Left colon (tissue), 2 donors: ENCODE measurements around the gene VAC14. TPM values are rescaled to one million over a fixed set of nuclear protein-coding genes. Genes with fewer than 3 reads are reported as not detected.
A peak's percentile ranks its signal among the peaks of the same experiment; 100 is the strongest.

Experiments used
- ATAC-seq: fragments of 200-7000 bp; cut with Tn5 transposase; one replicate; pipeline ENCODE4 v1.9.1; 2020; ENCODE audit warnings: mild to moderate bottlenecking, moderate library complexity
- DNase-seq, 2 donors: peaks; one replicate each; pipeline ENCODE4 v3.0.0-alpha.2; 2020
- intact Hi-C, 2 donors: fragments of 100-400 bp; cut with DNase I in 1 of 2; cut with micrococcal nuclease in 1 of 2; formaldehyde crosslinking; loops; one replicate each; pipeline versions ENCODE4 v1.11.2 to v1.14.0; 2022; cut with DNase I, micrococcal nuclease
- total RNA-seq, 2 donors: library from RNA; stranded (reverse); fragmentation: NEBNext Ultra II Directional; extraction: Animal tissue kit (Norgen Biotek cat#: 25700); gene quantifications; one replicate each; pipeline ENCODE4 v1.2.1, GENCODE V29; 2021
- donor health status: DM: no; HTN: no; CAD: no.
- donor health status: DM: yes; HTN: yes; CAD: no.

VAC14 gene
- total RNA-seq, 2 donors from 2014 or later: 26.9 to 32.1 TPM

DNA sequence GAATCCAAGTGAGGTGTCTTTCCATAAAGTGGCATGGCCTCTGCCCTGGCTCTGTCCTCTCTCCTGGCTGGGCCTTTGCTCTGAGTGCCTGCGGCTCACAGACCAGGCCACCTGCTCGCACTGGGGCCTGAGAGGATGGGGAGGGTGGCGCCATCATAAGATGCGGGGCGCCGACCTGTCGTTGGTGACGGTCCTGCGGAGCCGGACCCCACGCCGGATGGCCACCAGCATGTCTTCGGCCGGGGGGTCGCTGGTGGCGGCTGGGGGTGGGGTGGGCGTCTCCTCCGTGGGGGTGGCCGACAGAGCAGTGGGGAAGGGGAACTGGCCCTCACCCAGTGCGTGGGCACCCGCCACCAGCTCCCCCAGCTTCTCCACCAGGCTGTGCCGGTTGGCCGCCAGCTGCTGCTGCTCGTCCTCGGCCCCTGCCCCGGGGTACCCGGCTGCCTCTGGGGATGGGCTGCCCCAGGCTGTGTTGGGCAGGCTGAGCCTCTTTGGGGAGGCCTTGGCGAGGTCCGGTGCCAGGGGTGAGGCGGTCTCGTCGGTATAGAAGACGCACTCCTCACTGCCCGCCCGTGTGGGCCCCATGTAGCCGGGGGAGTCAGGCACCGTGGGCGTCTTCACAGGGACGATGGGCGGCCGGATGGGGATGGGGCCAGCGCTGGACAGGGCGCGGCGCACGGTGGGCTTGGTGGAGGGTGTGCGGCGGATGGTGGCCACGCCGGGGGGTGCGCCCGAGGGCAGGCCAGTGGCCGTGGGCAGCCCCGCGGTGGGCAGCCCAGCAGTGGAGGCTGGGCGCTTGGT is 137.2 kb downstream of the VAC14 start:
- ATAC-seq (no peak), DNase-seq (peak in 1 of 2 donors; percentile 20)
- intact Hi-C loops: no loop called here

DNA sequence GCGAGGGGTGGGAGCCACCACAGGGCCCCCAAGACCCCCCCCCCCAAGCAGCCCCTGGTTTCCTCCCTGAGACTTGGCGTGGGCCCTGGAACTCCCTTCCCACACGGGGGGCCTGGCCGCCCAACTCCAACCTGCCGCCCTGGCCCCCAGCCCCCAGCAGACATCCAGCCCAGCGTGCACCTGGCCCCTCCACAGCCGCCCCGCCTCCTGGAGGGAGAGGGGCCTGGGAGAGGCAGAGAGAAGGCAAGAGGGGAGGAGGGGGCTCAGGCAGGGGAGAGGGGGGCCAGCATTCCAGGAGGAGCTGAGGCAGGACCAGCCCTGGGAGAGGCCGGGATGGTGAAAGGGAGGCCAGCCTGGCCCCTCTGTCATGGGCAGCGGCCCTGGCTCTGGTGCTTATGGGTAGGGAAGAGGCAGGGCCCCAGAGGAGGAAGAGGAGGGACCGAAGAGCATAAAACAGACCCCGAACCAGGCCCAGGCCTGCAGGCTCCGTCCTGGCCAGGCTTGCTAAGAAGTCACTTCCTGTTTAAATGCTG is 137.9 kb downstream of the VAC14 start:
- DNase-seq (peak in 1 of 2 donors; percentile 17), ATAC-seq (no peak)
- intact Hi-C loops: no loop called here

DNA sequence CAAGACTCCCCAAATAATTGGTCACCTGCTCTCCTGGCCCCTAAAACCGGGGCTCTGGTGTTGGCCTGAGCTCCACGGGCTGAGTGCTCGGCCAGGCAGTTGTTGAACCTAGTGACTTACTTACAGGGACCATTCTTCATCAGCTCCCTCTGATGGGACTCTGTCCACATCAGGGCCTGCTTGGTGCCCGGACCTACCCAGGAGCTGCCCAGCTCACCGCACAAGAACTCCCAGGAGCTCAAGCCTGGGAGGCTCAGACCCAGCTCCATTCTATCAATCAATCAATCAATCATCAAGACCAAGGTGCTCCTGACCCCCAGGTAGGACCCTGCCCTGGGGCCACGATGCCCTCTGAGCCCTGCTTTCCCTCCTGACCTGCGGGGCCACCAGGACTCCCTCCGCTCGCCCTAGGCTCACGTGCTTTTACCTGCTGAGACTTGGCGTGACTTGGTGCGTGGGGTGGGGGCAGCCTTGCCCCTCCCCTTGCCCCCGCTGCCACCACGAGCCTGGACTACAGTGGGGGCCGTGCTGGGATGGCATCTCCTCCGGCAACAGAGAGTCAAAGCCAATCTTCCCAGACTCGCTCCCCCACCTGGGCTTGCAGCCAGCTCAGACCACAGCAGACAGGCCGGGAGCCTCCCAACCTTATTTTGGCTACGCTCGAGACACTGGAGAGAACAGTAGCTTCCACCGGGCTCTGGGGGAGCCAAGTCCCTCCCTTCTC is 138.9 kb downstream of the VAC14 start:
- ATAC-seq (no peak), DNase-seq (peak in 1 of 2 donors; percentile 44)
- intact Hi-C loops: no loop called here

DNA sequence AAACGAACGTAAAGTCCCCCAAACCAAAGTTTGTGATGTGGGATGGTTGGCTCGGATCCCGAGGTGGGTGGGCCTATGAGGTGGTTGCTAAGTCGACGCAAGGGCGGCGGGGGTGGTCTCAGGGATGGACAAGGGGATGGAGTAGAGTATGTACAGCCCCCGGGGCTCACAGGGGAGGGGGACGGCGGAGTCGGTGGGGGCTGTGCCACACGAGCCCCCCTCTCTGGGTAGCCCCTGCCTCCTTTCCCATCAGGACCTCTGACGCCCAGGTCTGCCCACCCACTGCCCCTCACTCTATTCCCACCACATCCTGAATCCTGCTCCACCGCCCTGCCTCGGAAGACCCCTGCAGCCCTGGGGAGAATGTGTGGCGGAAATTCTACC is 139.4 kb downstream of the VAC14 start:
- ATAC-seq: no peak
- DNase-seq: no peak
- intact Hi-C loops: no loop called here

DNA sequence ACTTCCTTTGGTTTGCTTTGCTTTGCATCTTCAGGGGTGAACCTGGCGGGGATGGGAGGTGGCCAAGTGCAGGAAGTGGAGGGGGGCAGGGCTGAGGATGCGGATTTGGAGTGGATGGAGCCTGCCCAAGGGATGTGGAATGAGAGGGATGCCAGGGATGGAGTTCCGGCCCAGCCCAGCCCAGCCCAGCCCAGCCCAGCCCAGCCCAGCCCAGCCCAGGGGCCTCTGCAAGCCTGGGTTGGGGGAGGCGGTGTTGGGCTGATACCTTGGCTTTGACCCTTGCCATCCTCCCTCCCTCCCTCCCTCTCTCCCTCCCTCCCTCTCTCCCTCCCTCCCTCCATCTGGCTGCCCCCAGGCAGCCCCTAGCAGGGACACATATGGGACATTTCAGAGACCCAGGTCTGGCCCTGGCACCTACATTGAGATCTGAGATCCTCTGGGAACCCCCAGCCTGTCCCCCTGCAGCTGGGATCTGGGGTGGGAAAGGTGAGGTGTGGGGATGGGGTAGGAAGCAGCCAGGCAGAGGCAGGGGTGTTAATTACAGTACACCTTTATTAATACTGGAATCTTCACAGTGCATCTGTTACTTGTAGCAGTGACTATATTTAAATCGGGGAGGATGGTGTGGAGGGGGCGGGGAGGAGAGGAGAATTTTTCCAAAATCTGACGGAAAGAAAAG is 140.1 kb downstream of the VAC14 start:
- ATAC-seq (peak; percentile 17), DNase-seq (no peak)
- intact Hi-C loops: no loop called here

DNA sequence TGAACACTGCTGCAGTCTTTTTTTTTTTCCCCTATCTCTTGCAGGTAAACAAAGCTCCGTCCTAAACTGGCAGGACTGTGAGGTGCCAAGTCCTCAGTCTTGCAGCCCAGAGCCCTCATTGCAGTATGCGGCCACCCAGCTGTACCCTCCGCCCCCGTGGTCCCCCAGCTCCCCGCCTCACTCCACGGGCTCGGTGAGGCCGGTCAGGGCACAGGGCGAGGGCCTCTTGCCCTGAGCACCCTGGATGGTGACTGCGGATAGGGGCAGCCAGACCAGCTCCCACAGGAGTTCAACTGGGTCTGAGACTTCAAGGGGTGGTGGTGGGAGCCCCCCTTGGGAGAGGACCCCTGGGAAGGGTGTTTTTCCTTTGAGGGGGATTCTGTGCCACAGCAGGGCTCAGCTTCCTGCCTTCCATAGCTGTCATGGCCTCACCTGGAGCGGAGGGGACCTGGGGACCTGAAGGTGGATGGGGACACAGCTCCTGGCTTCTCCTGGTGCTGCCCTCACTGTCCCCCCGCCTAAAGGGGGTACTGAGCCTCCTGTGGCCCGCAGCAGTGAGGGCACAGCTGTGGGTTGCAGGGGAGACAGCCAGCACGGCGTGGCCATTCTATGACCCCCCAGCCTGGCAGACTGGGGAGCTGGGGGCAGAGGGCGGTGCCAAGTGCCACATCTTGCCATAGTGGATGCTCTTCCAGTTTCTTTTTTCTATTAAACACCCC is 140.8 kb downstream of the VAC14 start:
- ATAC-seq: peak; percentile 8
- intact Hi-C loops: loop anchor here (10.0 kb wide), 2 partner anchors 135 to 295 kb away; partner anchors contain the start of genes COG4 (in 1 of the 2) and SF3B3 (in 1 of the 2)

DNA sequence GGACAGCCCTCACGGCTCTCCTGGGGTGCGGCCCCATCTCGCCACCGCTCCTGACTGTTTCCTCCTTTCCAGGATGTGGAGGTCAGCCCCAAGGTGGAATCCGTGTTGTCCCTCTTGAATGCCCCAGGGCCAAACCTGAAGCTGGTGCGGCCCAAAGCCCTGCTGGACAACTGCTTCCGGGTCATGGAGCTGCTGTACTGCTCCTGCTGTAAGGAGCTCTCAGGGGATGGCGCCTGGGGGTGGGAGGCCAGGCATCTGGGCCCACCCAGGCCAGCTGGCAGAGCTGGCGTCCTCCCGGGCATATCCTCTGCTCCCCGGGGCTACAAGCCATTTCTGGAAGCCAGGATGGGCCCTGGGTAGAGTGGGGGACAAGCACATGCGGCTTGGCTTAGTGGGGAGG is 141.4 kb downstream of the VAC14 start:
- intact Hi-C loops: loop anchor here (10.0 kb wide), 2 partner anchors 135 to 295 kb away; partner anchors contain the start of genes COG4 (in 1 of the 2) and SF3B3 (in 1 of the 2)
- DNase-seq (no peak), ATAC-seq (no peak)

More for the DNA sequence above, 140.8 kb downstream of the VAC14 start:
- no peak for DNase-seq

DNA sequence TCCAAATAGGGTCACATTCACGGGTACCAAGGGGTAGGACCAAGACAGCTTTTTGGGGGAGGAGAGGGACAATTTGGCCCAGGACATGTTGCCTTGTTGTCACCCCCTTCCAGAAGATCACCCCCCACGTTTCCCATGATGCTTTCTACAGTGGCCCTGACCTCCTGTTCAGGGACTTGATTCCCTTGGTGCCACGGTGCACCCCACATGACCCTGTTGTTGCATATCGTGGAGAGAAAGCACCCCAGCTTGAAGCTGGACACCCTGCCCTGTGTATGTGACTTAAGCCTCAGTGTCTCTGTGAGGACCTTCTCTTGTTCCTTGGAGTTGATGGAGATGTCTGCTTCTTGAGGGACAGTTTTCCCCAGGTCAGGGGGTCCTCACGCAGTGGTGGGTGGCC is 142.0 kb downstream of the VAC14 start:
- intact Hi-C loops: loop anchor here (10.0 kb wide), 2 partner anchors 134 to 294 kb away; partner anchors contain the start of genes COG4 (in 1 of the 2) and SF3B3 (in 1 of the 2)
- ATAC-seq: no peak
- DNase-seq: no peak

DNA sequence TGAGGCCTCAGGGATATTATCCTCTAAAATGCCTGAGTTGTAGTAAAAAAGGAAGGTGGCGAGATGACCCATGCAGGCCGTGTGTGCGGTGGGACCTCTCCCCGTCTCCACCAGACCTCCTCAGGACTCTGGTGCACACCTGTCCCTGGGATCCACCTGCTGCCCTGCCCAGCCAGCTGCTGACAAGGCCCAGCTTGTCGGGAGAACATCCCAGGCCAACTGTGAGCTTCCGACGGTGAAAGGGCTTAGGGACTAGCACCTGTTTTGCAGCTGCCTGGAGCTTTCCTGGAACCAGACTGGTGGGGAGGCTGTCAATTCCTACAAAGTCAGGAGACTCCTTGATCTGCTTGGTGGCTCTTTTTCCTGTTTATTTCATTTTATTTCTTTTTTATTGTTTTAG is 143.0 kb downstream of the VAC14 start:
- intact Hi-C loops: loop anchor here (10.0 kb wide), 2 partner anchors 133 to 293 kb away; partner anchors contain the start of genes COG4 (in 1 of the 2) and SF3B3 (in 1 of the 2)
- DNase-seq (no peak), ATAC-seq (no peak)

DNA sequence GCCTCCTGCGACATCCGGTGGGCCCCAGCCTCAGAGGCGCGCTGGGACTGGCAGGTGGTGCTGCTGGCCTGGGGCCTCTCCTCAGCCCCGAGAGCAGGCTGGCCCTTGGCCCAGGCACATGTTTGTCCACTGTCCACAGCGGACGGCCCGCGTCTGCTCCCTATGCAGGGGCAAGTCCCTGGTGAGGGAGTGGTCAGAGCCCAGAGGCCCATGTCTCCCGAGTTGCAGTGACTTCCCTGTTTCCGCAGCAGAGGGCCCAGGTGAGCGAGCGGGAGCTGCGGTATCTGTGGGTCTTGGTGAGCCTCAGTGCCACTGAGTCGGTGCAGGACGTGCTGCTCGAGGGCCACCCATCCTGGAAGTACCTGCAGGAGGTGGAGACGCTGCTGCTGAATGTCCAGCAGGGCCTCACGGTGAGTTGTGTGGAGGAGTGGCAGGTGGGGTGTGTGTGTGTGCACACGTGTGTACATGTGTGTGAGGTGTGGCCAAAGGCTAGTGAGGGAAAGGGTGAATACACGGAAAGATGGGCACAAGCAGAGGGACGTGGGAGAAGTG is 144.2 kb downstream of the VAC14 start:
- intact Hi-C loops: loop anchor here (10.0 kb wide), 2 partner anchors 132 to 292 kb away; partner anchors contain the start of genes COG4 (in 1 of the 2) and SF3B3 (in 1 of the 2)
- DNase-seq (no peak), ATAC-seq (no peak)

DNA sequence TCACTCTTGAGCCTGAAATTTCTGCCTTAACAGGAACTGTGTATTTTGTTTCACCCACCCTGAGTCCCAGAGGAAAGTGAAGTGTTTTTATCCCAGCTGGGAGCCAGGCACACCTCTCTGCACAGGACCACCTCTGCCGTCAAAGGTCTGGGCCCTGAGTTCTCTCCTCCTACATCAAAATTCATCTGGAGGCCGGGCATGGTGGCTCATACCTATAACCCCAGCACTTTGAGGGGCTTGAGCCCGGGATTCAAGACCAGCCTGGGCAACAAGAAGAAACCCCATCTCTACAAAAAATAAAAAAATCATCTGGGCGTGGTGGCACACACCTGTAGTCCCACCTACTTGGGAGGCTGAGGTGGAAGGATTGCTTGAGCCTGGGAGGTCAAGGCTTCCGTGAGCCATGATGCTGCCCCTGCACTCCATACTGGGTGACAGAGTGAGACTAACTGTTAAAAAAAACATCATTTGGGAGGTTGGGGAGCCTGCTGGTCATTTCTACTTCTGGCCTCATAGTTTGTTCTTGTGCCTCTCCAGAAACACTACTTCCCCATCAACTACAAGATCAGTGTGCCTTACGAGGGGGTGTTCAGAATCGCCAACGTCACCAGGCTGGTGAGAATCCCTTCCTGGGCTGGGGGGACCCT is 144.8 kb downstream of the VAC14 start:
- intact Hi-C loops: loop anchor here (10.0 kb wide), 2 partner anchors 131 to 291 kb away; partner anchors contain the start of genes COG4 (in 1 of the 2) and SF3B3 (in 1 of the 2)
- DNase-seq: no peak

DNA sequence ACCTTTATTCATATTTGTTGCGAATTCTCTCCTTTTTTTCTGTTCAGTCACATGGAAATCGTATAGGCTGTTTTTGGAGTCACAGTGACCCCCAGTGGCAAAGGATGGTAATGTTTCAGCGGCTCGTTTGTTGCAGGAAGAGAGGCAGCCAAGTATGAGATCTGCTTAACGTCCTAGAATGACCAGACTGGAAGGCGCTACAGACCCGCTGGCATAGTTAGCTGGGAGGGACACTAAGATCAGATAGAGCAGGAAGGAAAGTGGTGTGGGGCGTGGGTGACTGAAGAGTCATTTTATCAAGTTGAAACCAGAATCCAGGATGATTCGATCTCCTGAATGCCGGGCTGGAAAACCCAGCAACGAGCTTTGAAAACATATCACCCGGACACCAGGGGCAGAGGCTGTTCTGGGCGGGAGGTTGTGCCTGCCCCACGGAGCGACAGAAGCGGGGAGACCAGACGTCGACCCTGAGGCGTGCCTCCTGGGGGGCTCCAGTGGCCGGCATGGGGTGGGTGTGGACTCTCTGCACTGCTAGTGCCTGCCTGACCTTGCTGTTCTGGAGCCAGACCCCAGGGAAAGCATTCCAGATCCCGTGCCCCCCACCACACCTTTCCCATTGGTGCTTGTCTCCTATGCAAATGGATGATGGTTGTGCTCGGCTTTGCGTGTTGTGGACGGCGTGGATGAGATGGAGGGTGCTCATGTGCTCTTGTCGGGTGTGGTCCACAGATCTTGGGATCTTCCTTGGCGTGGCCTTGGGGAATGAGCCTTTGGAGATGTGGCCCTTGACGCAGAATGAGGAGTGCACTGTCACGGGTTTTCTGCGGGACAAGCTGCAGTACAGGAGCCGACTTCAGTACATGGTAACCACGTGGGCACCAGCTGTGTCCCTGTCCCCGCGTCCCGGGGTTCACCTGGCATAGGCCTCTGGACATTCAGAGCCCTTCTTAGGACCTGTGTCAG is 146.9 kb downstream of the VAC14 start:
- intact Hi-C loops: loop anchor here (10.0 kb wide), 2 partner anchors 129 to 289 kb away; partner anchors contain the start of genes COG4 (in 1 of the 2) and SF3B3 (in 1 of the 2)
- ATAC-seq: peak; percentile 88

More for the DNA sequence above, 144.8 kb downstream of the VAC14 start:
- no peak for ATAC-seq

DNA sequence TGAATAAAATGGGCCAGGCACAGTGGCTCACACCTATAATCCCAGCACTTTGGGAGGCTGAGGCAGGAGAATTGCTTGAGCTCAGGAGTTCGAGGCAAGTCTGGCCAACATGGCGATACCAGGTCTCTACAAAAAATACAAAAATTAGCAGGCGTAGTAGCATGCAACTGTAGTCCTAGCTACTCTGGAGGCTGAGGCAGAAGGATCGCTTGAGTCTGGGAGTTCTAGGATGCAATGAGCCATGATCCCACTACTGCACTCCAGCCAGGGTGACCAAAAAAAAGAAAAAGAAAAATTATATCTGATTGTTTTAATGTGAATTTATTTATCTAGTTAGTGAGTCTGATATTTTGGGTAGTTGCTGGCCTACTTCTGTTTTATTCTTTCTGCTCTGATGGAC is 147.6 kb downstream of the VAC14 start:
- no peak for ATAC-seq
- intact Hi-C loops: loop anchor here (10.0 kb wide), 2 partner anchors 129 to 289 kb away; partner anchors contain the start of genes COG4 (in 1 of the 2) and SF3B3 (in 1 of the 2)
- no peak for DNase-seq

More for the DNA sequence above, 146.9 kb downstream of the VAC14 start:
- DNase-seq: peak; percentile 61 to 78

DNA sequence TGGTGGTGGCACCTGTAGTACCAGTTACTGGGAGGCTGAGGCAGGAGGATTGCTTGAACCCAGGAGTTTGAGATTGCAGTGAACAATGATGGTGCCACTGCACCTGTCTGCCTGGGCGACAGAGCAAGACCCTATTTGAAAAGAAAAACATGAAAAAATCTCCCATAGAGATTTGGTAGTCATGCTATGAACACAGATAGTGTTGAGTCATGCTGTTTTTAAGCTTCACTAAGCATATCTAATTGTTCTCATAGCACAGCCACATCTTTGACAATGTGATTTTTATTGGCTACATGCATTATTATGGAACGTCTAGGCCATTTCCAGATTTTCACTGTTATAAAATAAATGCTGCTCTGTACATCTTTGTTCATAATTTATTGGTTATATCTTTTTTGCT is 148.6 kb downstream of the VAC14 start:
- intact Hi-C loops: loop anchor here (10.0 kb wide), 2 partner anchors 128 to 288 kb away; partner anchors contain the start of genes COG4 (in 1 of the 2) and SF3B3 (in 1 of the 2)
- ATAC-seq: no peak
- DNase-seq: no peak

DNA sequence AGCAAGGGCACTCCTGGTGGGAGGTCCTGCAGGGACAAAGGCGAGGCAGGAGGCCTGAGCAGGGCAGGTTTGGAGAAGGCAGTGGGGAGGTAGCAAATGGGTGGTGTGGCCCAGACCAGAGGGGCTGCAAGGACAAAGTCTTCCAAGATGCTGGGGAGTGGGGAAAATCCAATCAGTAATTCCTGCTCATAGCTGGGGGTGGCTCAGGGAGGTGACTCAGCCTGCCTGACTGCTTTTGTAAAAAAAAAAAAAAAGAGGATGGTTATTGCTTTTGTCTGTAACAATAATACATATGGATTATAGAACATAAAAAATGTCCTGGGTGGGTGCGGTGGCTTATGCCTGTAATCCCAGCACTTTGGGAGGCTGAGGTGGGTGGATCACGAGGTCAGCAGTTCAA is 149.4 kb downstream of the VAC14 start:
- ATAC-seq: no peak
- intact Hi-C loops: loop anchor here (10.0 kb wide), 2 partner anchors 127 to 287 kb away; partner anchors contain the start of genes COG4 (in 1 of the 2) and SF3B3 (in 1 of the 2)

DNA sequence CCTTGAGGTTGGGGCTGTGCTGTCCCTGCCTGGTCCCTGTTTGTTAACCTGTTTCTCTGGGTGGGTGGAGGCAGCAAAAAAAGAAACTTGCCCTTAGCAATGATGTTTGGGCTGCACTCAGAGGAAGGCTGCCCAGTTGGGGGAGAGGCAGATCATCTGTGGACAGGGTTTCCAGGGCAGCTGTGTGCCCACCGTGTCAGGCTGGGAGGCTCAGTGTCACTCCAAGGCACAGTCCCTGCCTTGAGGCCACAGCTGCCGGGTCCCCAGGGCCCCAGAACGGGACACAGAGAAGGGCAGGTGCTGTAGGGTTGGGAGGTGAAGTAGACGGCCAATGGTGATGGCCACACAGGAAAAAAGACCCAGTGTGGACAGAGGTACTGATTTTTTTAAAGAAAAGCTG is 150.7 kb downstream of the VAC14 start:
- intact Hi-C loops: loop anchor here (10.0 kb wide), 2 partner anchors 125 to 285 kb away; partner anchors contain the start of genes COG4 (in 1 of the 2) and SF3B3 (in 1 of the 2)
- DNase-seq: no peak
- no peak for ATAC-seq

More for the DNA sequence above, 149.4 kb downstream of the VAC14 start:
- no peak for DNase-seq
